Skin epidermis (tissue), 12 donors: Measurements from ENCODE around the gene FARS2.
A peak's percentile ranks its signal among the peaks of the same experiment; 100 is the strongest.

Experiments used
- H3K27ac ChIP-seq, 21 experiments: fragments of 200-600 bp; sonication (generic) in 11 of 21; one replicate each; pipeline ENCODE4 v1.5.0; 2020; ENCODE audit warnings: mild to moderate bottlenecking in 3 of 21, inconsistent platforms in 2 of 21, moderate library complexity in 2 of 21
- H3K4me3 ChIP-seq, 7 experiments: fragments of 200-600 bp; sonication (generic) in 2 of 7; one replicate each; pipeline ENCODE4 v1.5.0; 2020; ENCODE audit warnings: inconsistent platforms in 2 of 7, mild to moderate bottlenecking in 2 of 7, moderate library complexity in 1 of 7

The FARS2 gene

GRCh38 chr6:5584078-5584482 is 322.8 kb downstream of the FARS2 start:
- peak overlapping the region in 3 of 21 experiments; percentile 40 to 54 (median 53) for H3K27ac ChIP-seq
- H3K4me3 ChIP-seq, result no peak overlapping the region

GRCh38 chr6:5587648-5588047 is 326.3 kb downstream of the FARS2 start:
- H3K27ac ChIP-seq, result no peak overlapping the region
- no peak overlapping the region for H3K4me3 ChIP-seq

GRCh38 chr6:5589422-5590141 is 328.3 kb downstream of the FARS2 start:
- H3K27ac ChIP-seq, result no peak overlapping the region
- H3K4me3 ChIP-seq, result no peak overlapping the region

GRCh38 chr6:5590187-5590586 is 328.9 kb downstream of the FARS2 start:
- no peak overlapping the region for H3K27ac ChIP-seq
- H3K4me3 ChIP-seq, result no peak overlapping the region

GRCh38 chr6:5592886-5593519 is 331.7 kb downstream of the FARS2 start:
- H3K27ac ChIP-seq, result no peak overlapping the region
- no peak overlapping the region for H3K4me3 ChIP-seq

GRCh38 chr6:5595184-5595583 is 333.9 kb downstream of the FARS2 start:
- no peak overlapping the region for H3K27ac ChIP-seq
- H3K4me3 ChIP-seq, result no peak overlapping the region

- no peak overlapping the region for H3K4me3 ChIP-seq
- no peak overlapping the region for H3K27ac ChIP-seq
Observed at GRCh38 chr6:5597413-5597812, 336.1 kb downstream of the FARS2 start.

- H3K27ac ChIP-seq, result no peak overlapping the region
- H3K4me3 ChIP-seq, result no peak overlapping the region
Observed at GRCh38 chr6:5598123-5598522, 336.8 kb downstream of the FARS2 start.

GRCh38 chr6:5599127-5599526 is 337.8 kb downstream of the FARS2 start:
- Histone ChIP-seq H3K27ac (no peak overlapping the region), H3K4me3 (no peak overlapping the region)

- H3K27ac ChIP-seq, result no peak overlapping the region
- no peak overlapping the region for H3K4me3 ChIP-seq
Observed at GRCh38 chr6:5605937-5606336, 344.6 kb downstream of the FARS2 start.

GRCh38 chr6:5606546-5606945 is 345.2 kb downstream of the FARS2 start:
- no peak overlapping the region for H3K27ac ChIP-seq
- H3K4me3 ChIP-seq, result no peak overlapping the region

GRCh38 chr6:5610640-5611039 is 349.3 kb downstream of the FARS2 start:
- H3K27ac ChIP-seq, result no peak overlapping the region
- no peak overlapping the region for H3K4me3 ChIP-seq

- Histone ChIP-seq H3K27ac (no peak overlapping the region), H3K4me3 (no peak overlapping the region)
Observed at GRCh38 chr6:5617179-5617578, 355.9 kb downstream of the FARS2 start.

- Histone ChIP-seq H3K4me3 (no peak overlapping the region), H3K27ac (no peak overlapping the region)
Observed at GRCh38 chr6:5619249-5619648, 357.9 kb downstream of the FARS2 start.

- no peak overlapping the region for H3K27ac ChIP-seq
Observed at GRCh38 chr6:5622276-5623005, 361.1 kb downstream of the FARS2 start.

GRCh38 chr6:5623769-5624168 is 362.5 kb downstream of the FARS2 start:
- H3K27ac ChIP-seq, result no peak overlapping the region

More at GRCh38 chr6:5622276-5623005, 361.1 kb downstream of the FARS2 start:
- H3K4me3 ChIP-seq, result no peak overlapping the region

GRCh38 chr6:5624256-5624655 is 362.9 kb downstream of the FARS2 start:
- Histone ChIP-seq H3K27ac (no peak overlapping the region), H3K4me3 (no peak overlapping the region)

More at GRCh38 chr6:5623769-5624168, 362.5 kb downstream of the FARS2 start:
- H3K4me3 ChIP-seq, result no peak overlapping the region

- Histone ChIP-seq H3K4me3 (no peak overlapping the region), H3K27ac (peak overlapping the region in 1 of 21 experiments; percentile 39)
Observed at GRCh38 chr6:5626727-5627426, 365.6 kb downstream of the FARS2 start.

GRCh38 chr6:5630636-5631035 is 369.3 kb downstream of the FARS2 start:
- Histone ChIP-seq H3K4me3 (no peak overlapping the region), H3K27ac (no peak overlapping the region)

- Histone ChIP-seq H3K27ac (no peak overlapping the region), H3K4me3 (no peak overlapping the region)
Observed at GRCh38 chr6:5632348-5632935, 371.1 kb downstream of the FARS2 start.
